ENCODE results near the gene FRMD1.

FRMD1 gene

DNA sequence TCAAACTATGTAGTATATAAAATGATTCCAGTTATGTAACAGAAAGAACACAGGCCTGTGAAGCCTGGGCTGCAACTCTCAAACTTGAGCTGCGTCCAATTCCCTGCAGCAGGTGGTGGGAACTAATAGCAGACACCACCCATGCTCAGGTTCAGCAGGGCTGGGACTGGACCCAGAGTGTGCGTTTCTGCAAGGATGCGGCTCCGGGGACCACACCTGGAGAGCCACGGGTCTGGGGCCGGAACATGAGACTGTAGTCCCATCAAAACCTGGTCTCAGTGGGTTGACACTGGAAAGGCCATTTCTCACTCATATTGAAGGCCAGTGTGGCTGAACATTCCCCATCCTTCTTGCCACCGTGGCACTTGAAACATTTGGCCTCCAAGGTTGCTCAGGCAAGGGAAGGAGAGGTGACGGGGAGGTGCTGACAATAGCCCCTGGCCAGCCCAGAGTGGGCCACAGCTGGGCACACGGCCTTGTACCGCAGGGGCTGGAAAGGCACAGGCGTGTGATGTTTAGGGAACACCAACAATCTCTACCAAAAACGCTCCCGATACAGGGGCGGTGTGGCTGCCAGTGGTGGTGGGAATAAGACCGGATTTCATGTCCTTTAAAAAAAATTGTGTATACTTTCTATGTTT is 38.0 kb downstream of the FRMD1 start:
- no peak for DNase-seq

- no peak for DNase-seq
Measured at GRCh38 chr6:168039849-168040248, 39.2 kb downstream of the FRMD1 start.

GRCh38 chr6:168039301-168039700 is 39.7 kb downstream of the FRMD1 start:
- no peak for DNase-seq

- DNase-seq: no peak
Measured at GRCh38 chr6:168038576-168039140, 40.4 kb downstream of the FRMD1 start.

- no peak for DNase-seq
Measured at GRCh38 chr6:168037856-168038255, 41.2 kb downstream of the FRMD1 start.

GRCh38 chr6:168037242-168037641 is 41.8 kb downstream of the FRMD1 start:
- DNase-seq: no peak

GRCh38 chr6:168035661-168036545 is 43.1 kb downstream of the FRMD1 start:
- DNase-seq: no peak

DNA sequence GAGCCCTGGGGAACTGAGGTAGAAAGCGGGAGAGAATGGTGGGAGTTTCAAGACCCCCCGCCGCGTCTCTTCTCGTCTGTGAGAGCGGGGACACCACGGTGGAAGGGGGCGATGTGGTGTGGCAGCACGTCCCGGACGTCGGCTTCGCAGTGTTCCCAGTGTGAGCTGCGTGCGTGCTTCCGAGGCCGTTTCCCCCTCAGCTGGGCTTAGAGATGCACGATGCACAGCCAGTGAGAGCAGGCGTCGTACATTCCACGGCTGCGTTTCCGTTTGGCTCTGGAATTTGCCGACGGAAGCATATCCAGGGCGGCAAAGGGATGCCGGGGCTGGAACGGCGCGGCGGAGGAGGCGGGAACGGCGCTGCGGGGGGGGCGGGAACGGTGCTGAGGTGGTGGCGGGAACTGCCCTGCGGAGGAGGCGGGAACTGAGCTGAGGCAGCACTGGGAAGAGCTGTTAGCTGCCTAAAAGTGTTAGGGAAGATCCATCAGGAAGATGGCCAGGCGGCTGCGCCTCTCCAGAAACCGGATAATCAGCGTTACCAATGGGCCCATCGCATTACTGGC is 43.8 kb downstream of the FRMD1 start:
- DNase-seq: no peak

GRCh38 chr6:168034537-168034936 is 44.5 kb downstream of the FRMD1 start:
- no peak for DNase-seq

GRCh38 chr6:168033791-168034190 is 45.2 kb downstream of the FRMD1 start:
- DNase-seq: no peak

GRCh38 chr6:168032005-168032760 is 46.8 kb downstream of the FRMD1 start:
- no peak for DNase-seq

DNA sequence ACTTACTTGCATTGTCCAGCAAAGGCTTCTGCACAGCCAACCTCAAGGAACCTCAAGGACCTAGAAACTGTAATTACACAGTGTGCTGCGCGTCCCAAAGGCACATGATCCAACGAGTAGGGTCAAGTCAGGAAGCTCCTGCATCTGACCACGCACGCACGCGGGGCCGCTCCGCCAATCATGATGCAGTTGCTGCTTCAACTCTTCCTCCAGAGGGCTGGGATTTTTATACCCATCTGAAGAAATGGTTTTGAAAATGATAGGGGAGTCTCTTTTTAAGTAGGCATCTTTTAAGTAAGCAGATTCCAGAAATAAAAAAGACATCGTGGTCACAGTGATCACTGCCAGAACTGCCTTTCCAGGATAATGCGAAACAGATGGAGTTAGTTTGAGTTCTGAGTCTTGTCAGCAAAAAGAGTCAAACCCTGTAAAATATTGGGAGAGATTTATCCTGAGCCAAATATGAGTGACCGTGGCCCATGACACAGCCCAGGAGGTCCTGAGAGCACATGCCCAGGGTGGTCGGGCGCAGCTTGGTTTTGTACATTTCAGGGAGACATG is 47.5 kb downstream of the FRMD1 start:
- DNase-seq: no peak

- DNase-seq: no peak
Measured at GRCh38 chr6:168030908-168031307, 48.1 kb downstream of the FRMD1 start.

DNA sequence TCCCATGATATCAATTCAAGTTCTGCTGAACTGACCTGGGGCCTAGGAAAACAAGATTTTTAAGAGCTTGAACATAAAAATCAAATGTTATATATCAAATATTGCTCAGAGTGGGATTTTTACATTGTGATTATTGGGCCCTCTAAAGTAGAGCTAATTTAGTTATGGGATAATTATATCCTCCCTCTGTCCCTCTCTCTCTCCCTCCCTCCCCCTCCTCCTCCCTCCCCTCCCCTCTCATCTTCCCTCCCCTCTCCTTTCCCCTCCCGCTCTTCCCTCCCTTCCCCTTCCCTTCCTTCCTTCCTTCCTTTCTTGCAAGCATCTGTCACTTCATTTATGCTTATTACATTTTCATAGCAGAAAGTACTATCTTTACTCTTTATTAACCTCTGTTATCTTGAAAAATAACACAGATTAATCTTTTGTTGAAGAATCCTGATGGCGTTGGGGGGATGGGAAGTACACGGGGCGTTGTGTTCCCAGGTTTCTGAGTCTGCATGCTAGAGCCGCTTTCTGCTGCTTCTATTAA is 48.7 kb downstream of the FRMD1 start:
- DNase-seq: no peak

GRCh38 chr6:168029459-168030217 is 49.4 kb downstream of the FRMD1 start:
- no peak for DNase-seq

DNA sequence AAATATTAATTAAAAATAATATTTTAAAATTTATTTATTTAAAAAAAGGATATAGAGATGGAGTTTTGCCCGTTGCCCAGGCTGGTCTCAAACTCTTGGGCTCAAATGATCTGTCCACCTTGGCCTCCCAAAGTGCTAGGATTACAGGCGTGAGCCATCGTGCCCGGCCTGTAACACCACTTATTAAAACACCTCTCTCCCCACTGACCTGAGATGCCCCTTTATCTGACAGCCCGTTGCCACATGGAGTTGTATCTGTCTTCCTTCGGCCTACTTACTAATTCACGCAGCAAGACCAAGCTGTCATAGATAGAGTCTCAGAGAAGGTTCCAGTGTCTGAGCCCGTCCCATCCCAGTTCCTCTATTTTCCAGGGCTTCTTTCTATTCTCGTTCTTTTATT is 50.8 kb downstream of the FRMD1 start:
- DNase-seq: no peak

DNA sequence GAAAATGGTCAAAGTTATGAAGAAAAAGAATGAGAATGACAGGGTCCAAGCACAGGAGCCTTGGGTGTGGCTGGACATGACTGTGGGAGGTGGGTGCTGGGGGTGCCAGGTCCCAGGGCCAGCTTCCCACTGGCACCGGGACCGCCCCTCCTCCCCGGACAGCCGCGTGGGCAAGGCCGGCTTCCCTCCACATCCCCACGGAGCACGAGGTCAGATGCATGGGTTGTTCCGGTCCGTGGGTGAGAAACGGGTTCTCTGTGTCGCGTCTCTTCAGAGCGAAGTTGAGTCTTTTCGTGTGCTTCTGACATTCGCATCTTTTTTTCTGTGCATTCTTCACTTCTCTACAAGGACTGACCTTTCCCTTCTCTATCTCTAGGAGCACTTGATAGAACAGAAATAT is 51.5 kb downstream of the FRMD1 start:
- no peak for DNase-seq

GRCh38 chr6:168026925-168027324 is 52.1 kb downstream of the FRMD1 start:
- DNase-seq: no peak

DNA sequence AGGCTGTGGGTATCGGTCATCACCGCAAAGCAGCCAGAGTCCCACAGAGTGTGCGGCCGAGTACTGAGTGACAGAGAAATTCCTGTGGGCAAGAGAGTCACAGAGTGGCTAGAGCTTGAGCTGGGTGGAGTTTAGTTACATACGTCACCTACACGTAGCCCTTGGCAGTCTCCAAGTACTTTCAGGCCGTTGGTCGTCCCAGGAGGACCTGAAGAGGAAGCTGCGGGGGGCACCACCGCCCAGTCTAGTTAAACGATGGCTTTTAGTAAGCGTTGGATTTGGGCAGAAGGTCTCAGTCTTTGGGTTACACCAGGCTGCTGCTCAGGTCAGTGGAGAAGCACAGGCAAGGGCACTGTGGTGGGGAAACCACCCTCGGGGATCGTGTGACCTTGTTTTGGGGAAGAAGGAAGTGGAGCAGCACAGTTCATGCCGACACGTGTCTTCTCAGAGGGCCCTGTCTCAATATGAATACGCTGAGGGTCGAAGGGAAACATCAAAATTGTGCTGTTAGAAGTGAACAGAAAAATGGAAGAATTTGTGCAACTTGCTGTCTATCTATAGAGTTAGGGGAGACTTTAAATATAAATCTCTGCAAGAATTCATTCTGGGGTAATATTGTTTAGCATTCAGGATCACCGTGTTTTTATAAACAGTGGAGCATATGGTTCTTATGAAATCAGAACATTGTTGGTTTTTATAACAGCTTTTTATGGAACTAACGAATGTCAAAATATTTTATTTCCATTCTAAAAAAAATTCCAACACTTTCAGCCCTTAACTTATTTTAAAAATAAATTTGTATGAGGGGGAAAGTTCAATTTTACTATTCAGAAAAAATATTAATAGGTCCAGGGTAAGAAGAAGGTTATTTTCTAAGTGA is 52.9 kb downstream of the FRMD1 start:
- DNase-seq: no peak

- DNase-seq: no peak
Measured at GRCh38 chr6:168024951-168025510, 54.0 kb downstream of the FRMD1 start.

Data from NCI-H510A (cell line).